GM12872 (cell line): ENCODE data around the gene THAP9.

Source experiments
- CTCF ChIP-seq: IDR thresholded peaks from 3 replicates; pipeline ENCODE4 v1.5.1; 2011; ENCODE audit warnings: low read depth, mild to moderate bottlenecking, low read length, moderate library complexity; ENCODE audit not compliant: insufficient read depth

The THAP9 gene

DNA sequence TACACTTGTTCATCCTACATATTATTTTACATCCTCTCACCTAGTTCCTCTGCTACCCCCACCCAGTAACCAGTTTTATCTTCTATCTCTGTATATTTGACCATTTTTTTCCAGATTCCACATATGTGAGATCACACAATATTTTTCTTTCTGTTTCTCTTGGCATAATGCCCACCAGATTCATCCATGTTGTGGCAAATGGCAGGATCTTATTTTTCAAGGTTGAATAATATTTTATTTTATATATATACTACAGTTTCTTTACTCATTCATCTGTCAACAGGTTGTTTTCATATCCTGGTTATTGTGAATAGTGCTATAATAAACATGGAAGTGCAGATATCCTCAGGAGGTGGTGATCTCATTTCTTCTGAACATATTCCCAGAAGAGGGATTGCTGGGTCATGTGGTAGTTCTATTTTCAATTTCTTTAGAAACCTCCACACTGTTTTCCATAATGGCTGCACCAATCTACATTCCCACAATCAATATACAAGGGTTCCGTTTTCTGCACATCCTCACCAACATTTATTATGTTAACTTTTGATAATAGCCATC is 48.2 kb downstream of the THAP9 start:
- no peak for TF ChIP-seq CTCF

DNA sequence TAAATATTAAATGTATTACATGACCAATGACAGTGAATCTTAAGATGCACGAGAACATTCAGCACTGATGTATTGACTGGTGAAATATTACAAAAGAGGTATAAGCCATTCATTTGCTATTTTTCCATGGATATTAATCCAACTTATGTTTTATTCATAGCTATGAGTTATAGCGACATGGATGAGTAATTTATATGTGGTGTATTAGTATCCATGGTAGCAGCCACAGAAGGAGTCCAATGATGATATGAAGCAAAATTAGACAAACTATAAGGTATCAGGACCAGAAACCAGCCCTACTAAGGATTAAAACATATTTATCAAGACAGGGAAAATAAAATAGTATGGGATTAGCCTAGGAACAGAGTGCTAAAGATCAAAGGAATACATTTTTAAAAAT is 50.7 kb downstream of the THAP9 start:
- TF ChIP-seq CTCF, result no peak

DNA sequence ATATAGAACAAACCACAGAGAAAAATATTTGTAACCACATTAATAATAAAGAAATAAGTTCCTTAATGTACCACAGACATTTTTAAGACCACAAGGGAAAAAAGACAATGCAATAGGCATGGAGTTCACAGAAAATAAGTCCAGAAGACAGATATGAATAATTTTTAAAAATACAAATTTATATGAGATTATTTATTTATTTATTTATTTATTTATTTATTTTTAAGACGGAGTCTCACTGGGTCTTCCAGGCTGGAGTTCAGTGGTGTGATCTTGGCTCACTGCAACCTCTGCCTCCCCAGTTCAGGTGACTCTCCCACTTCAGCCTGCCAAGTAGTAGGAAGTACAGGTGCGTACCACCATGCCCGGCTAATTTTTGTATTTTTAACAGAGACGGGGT is 53.7 kb downstream of the THAP9 start:
- no peak for TF ChIP-seq CTCF

GRCh38 chr4:82957045-82957444 is 56.5 kb downstream of the THAP9 start:
- no peak for TF ChIP-seq CTCF

- TF ChIP-seq CTCF, result no peak
These were observed 65.2 kb downstream of the THAP9 start for GRCh38 chr4:82965763-82966162.

- TF ChIP-seq CTCF, result no peak
These were observed 68.4 kb downstream of the THAP9 start for GRCh38 chr4:82968972-82969371.

GRCh38 chr4:82969414-82969813 is 68.9 kb downstream of the THAP9 start:
- no peak for TF ChIP-seq CTCF
